Loucy (cell line): ENCODE results near the gene ILKAP.

Experiments
- H2AFZ ChIP-seq: fragments of 200-600 bp; sonication (generic); 2 replicates; pipeline ENCODE4 v1.6.0; 2016; ENCODE audit warnings: antibody characterized with exemption, mild to moderate bottlenecking, low read length, moderate library complexity
- H3F3A ChIP-seq: fragments of 200-600 bp; 2 replicates; pipeline ENCODE4 v1.6.0; 2016; ENCODE audit warnings: antibody characterized with exemption, low read depth, mild to moderate bottlenecking
- H3K27me3 ChIP-seq: fragments of 200-600 bp; sonication (generic); 2 replicates; pipeline ENCODE4 v1.6.1; 2014; ENCODE audit warnings: low read length, mild to moderate bottlenecking; ENCODE audit not compliant: insufficient read depth, poor library complexity, severe bottlenecking
- H3K36me3 ChIP-seq: fragments of 200-600 bp; sonication (generic); 2 replicates; pipeline ENCODE4 v1.6.1; 2016; ENCODE audit warnings: low read length; ENCODE audit not compliant: insufficient read depth
- H3K4me1 ChIP-seq: fragments of 200-600 bp; sonication (generic); 2 replicates; pipeline ENCODE4 v1.5.1; 2014; ENCODE audit warnings: low read length, mild to moderate bottlenecking; ENCODE audit not compliant: insufficient read depth, poor library complexity, severe bottlenecking
- H3K4me2 ChIP-seq: fragments of 200-600 bp; sonication (generic); 2 replicates; pipeline ENCODE4 v1.6.0; 2014; ENCODE audit warnings: antibody characterized with exemption, low read length, low read depth, mild to moderate bottlenecking; ENCODE audit not compliant: poor library complexity, severe bottlenecking
- H3K4me3 ChIP-seq: fragments of 200-600 bp; sonication (generic); 2 replicates; pipeline ENCODE4 v1.5.1; 2014; ENCODE audit warnings: low read length, mild to moderate bottlenecking, mixed read lengths; ENCODE audit not compliant: poor library complexity, severe bottlenecking
- H3K79me2 ChIP-seq: fragments of 200-600 bp; sonication (generic); 2 replicates; pipeline ENCODE4 v1.6.1; 2014; ENCODE audit warnings: low read length; ENCODE audit not compliant: insufficient read depth
- H3K9ac ChIP-seq: fragments of 200-600 bp; sonication (generic); 2 replicates; pipeline ENCODE4 v1.6.0; 2014; ENCODE audit warnings: mild to moderate bottlenecking, low read depth, low read length, moderate library complexity; ENCODE audit not compliant: poor library complexity, severe bottlenecking
- H3K9me2 ChIP-seq: fragments of 200-600 bp; sonication (generic); replicated peaks from 2 replicates; pipeline ENCODE4 v1.6.1; 2016; ENCODE audit warnings: low read depth, low read length, mixed read lengths
- H3K9me3 ChIP-seq: fragments of 200-600 bp; sonication (generic); 2 replicates; pipeline ENCODE4 v1.6.1; 2014; ENCODE audit warnings: mild to moderate bottlenecking, antibody characterized with exemption, low read length, low read depth; ENCODE audit not compliant: insufficient read depth
- H4K20me1 ChIP-seq: fragments of 200-600 bp; sonication (generic); 2 replicates; pipeline ENCODE4 v1.6.0; 2014; ENCODE audit warnings: antibody characterized with exemption, low read length, mild to moderate bottlenecking; ENCODE audit not compliant: insufficient read depth, poor library complexity, severe bottlenecking
- CTCF ChIP-seq: fragments of 200-600 bp; sonication (generic); conservative IDR thresholded peaks from 2 replicates; pipeline ENCODE4 v1.5.1; 2014; ENCODE audit warnings: mild to moderate bottlenecking, antibody characterized with exemption, low read length
- EZH2phosphoT487 ChIP-seq: fragments of 200-600 bp; IDR thresholded peaks from 2 replicates; pipeline ENCODE4 v1.6.1; 2018; ENCODE audit warnings: antibody characterized with exemption, mild to moderate bottlenecking, moderate library complexity, borderline replicate concordance

ILKAP gene

GRCh38 chr2:238231809-238232208 is 28.3 kb upstream of the ILKAP start:
- H4K20me1 ChIP-seq: no peaks in the 10 kb centered on the region
- no peaks in the 10 kb centered on the region for H3K79me2 ChIP-seq
- no peaks in the 10 kb centered on the region for H3F3A ChIP-seq
- no peak overlapping the region for H3K9ac ChIP-seq
- no peak overlapping the region for H2AFZ ChIP-seq
- no peak overlapping the region for H3K4me2 ChIP-seq
- H3K9me2 ChIP-seq: no peaks in the 10 kb centered on the region
- H3K36me3 ChIP-seq: no peaks in the 10 kb centered on the region
- H3K27me3 ChIP-seq: no peaks in the 10 kb centered on the region
- H3K4me1 ChIP-seq: peaks cover 3% of the 10 kb centered on the region
- TF ChIP-seq CTCF: no peak
- TF ChIP-seq EZH2phosphoT487: no peak
- H3K9me3 ChIP-seq: no peaks in the 10 kb centered on the region
- no peak overlapping the region for H3K4me3 ChIP-seq

GRCh38 chr2:238231251-238231793 is 27.8 kb upstream of the ILKAP start:
- no peaks in the 10 kb centered on the region for H3K9me3 ChIP-seq
- H3F3A ChIP-seq: no peaks in the 10 kb centered on the region
- no peaks in the 10 kb centered on the region for H3K79me2 ChIP-seq
- no peak overlapping the region for H3K4me3 ChIP-seq
- no peaks in the 10 kb centered on the region for H3K27me3 ChIP-seq
- no peak overlapping the region for H3K9ac ChIP-seq
- no peaks in the 10 kb centered on the region for H3K36me3 ChIP-seq
- no peaks in the 10 kb centered on the region for H4K20me1 ChIP-seq
- TF ChIP-seq EZH2phosphoT487 (no peak), CTCF (no peak)
- no peak overlapping the region for H3K4me2 ChIP-seq
- peaks cover 3% of the 10 kb centered on the region for H3K4me1 ChIP-seq
- H3K9me2 ChIP-seq: no peaks in the 10 kb centered on the region
- no peak overlapping the region for H2AFZ ChIP-seq

GRCh38 chr2:238230699-238231098 is 27.2 kb upstream of the ILKAP start:
- H3K27me3 ChIP-seq: no peaks in the 10 kb centered on the region

More at GRCh38 chr2:238230699-238231098, 27.2 kb upstream of the ILKAP start:
- Histone ChIP-seq H3F3A (no peaks in the 10 kb centered on the region), H3K9me3 (no peaks in the 10 kb centered on the region), H3K9ac (no peak overlapping the region), H4K20me1 (no peaks in the 10 kb centered on the region), H3K4me1 (peaks cover 3% of the 10 kb centered on the region), H2AFZ (no peak overlapping the region), H3K9me2 (no peaks in the 10 kb centered on the region), H3K36me3 (no peaks in the 10 kb centered on the region), H3K79me2 (no peaks in the 10 kb centered on the region), H3K4me2 (no peak overlapping the region), H3K4me3 (no peak overlapping the region)
- no peak for TF ChIP-seq CTCF
- no peak for TF ChIP-seq EZH2phosphoT487
